Right lobe of liver (tissue), 6 donors: ENCODE data around the gene DDA1. TPM values are rescaled to one million over a fixed set of nuclear protein-coding genes. Genes with fewer than 3 reads are reported as not detected.
A peak's percentile ranks its signal among the peaks of the same experiment; 100 is the strongest.

ENCODE experiments used
- ATAC-seq, 4 donors: fragments of 200-7000 bp; cut with Tn5 transposase; one replicate each; pipeline ENCODE4 v1.9.1; 2020; ENCODE audit warnings: mild to moderate bottlenecking in 4 of 4, moderate library complexity in 4 of 4
- DNase-seq, 3 donors: peaks; one replicate each; pipeline ENCODE4 v3.0.0-alpha.2; 2020
- H3K27ac ChIP-seq, 3 donors: fragments of 200-600 bp; one replicate each; pipeline ENCODE4 v1.8.0; 2022
- H3K27me3 ChIP-seq, 2 donors: fragments of 200-600 bp; one replicate each; pipeline ENCODE4 v1.8.0; 2022
- H3K36me3 ChIP-seq, 4 donors: fragments of 200-600 bp; sonication (generic) in 1 of 4; one replicate each; pipeline versions ENCODE4 v1.5.1 to v1.8.0; 2017 to 2022; ENCODE audit warnings: control low read depth in 1 of 4
- H3K4me1 ChIP-seq, 4 donors: fragments of 200-600 bp; sonication (generic) in 1 of 4; one replicate each; pipeline versions ENCODE4 v1.5.1 to v1.8.0; 2017 to 2022; ENCODE audit warnings: control low read depth in 1 of 4
- H3K4me3 ChIP-seq, 3 donors: fragments of 200-600 bp; one replicate each; pipeline ENCODE4 v1.8.0; 2022
- H3K9me3 ChIP-seq, 4 donors: fragments of 200-600 bp; sonication (generic) in 1 of 4; one replicate each; pipeline versions ENCODE4 v1.5.1 to v1.8.0; 2017 to 2022; ENCODE audit warnings: control low read depth in 1 of 4
- CTCF ChIP-seq, 4 donors: fragments of 200-600 bp in 3 of 4; fragments of 450-650 bp in 1 of 4; IDR thresholded peaks; one replicate each; pipeline versions ENCODE4 v1.5.1 to v1.8.0; 2016 to 2022; ENCODE audit warnings: antibody characterized with exemption in 4 of 4, mild to moderate bottlenecking in 2 of 4
- POLR2A ChIP-seq: fragments of 450-650 bp; IDR thresholded peaks from one replicate; pipeline ENCODE4 v1.6.1; 2017; ENCODE audit warnings: antibody characterized with exemption, mild to moderate bottlenecking
- WGBS: methylation state at CpG from one replicate; pipeline ENCODE4 v1.1.6; 2018; ENCODE audit warnings: low coverage, low lambda C conversion rate; ENCODE audit not compliant: insufficient coverage; ENCODE audit errors: missing lambda C conversion rate; 5-methylcytosine and 5-hydroxymethylcytosine counted together
- intact Hi-C, 2 donors: fragments of 100-400 bp; cut with DNase I; formaldehyde crosslinking; loops; one replicate each; pipeline versions ENCODE4 v1.11.2 to v1.14.1; 2022
- total RNA-seq, 6 experiments: library from RNA; depleted of rRNA in 2 of 6; stranded (reverse); fragments of >200 nt in 2 of 6; fragmentation: NEBNext Ultra II Directional in 3 of 6; extraction: Animal tissue kit (Norgen Biotek cat#: 25700) in 3 of 6; gene quantifications; one replicate each; pipeline versions ENCODE4 v1.1.0 to v1.2.4, GENCODE V29; 2016 to 2023
- donor health status: DM: no; HTN: yes; CAD: no.
- donor health status: DM: no; HTN: no; CAD: no.
- donor health status: DM: no; HTN: no; CAD: no.
- donor health status: DM: no; HTN: yes; CAD: no.
- donor health status: DM: no; HTN: yes; CAD: no.

The DDA1 gene
- total RNA-seq, 6 experiments from 2014 or later = 10.4 to 23.4 (median 14.1) TPM

- Histone ChIP-seq H3K4me3 (peak overlapping the region; percentile 63 to 73 (median 67)), H3K4me1 (peaks cover 0 to 24% (median 5%) of the 10 kb centered on the region in 4 donors), H3K27me3 (no peaks in the 10 kb centered on the region), H3K27ac (peak overlapping the region in 2 of 3 donors; percentile 31 to 78), H3K36me3 (no peaks in the 10 kb centered on the region), H3K9me3 (no peaks in the 10 kb centered on the region)
- intact Hi-C loops = no loop called here
- no CpG with 5 or more reads among the region's 50 CpGs for WGBS
- TF ChIP-seq POLR2A (no peak), CTCF (IDR thresholded peaks at IDR 0.05) (no peak)
- DNase-seq (no peak), ATAC-seq (no peak)
These were observed 28.5 kb downstream of the DDA1 start for GRCh38 chr19:17337675-17338432.

GRCh38 chr19:17338433-17339078 is 29.2 kb downstream of the DDA1 start:
- H3K4me1 ChIP-seq = peaks cover 0 to 24% (median 5%) of the 10 kb centered on the region in 4 donors
- TF ChIP-seq POLR2A (no peak), CTCF (IDR thresholded peaks at IDR 0.05) (no peak)
- DNase-seq = no peak
- intact Hi-C loops = no loop called here
- H3K36me3 ChIP-seq = no peaks in the 10 kb centered on the region
- no peaks in the 10 kb centered on the region for H3K9me3 ChIP-seq
- no peak for ATAC-seq
- H3K27ac ChIP-seq = no peak overlapping the region
- no peak overlapping the region for H3K4me3 ChIP-seq
- no peaks in the 10 kb centered on the region for H3K27me3 ChIP-seq
- WGBS = 100% methylated on average over 5 of the region's 30 CpGs

GRCh38 chr19:17339088-17339741 is 29.9 kb downstream of the DDA1 start:
- no peaks in the 10 kb centered on the region for H3K9me3 ChIP-seq
- H3K4me3 ChIP-seq = no peak overlapping the region
- H3K36me3 ChIP-seq = no peaks in the 10 kb centered on the region
- no peak for ATAC-seq
- DNase-seq = no peak
- no peak overlapping the region for H3K27ac ChIP-seq
- no peak for TF ChIP-seq CTCF (IDR thresholded peaks at IDR 0.05)
- no peak for TF ChIP-seq POLR2A
- peaks cover 0 to 19% (median 5%) of the 10 kb centered on the region in 4 donors for H3K4me1 ChIP-seq
- no peaks in the 10 kb centered on the region for H3K27me3 ChIP-seq
- 93% methylated on average over 8 of the region's 34 CpGs for WGBS
- intact Hi-C loops = no loop called here

GRCh38 chr19:17340302-17340870 is 31.0 kb downstream of the DDA1 start:
- ATAC-seq (peak; percentile 70 to 83 (median 73)), DNase-seq (peak; percentile 88 to 94 (median 91))
- intact Hi-C loops = loop anchor here in 1 of 2 donors (10.0 kb wide), 1 partner anchor 114 kb away; no protein-coding TSS in a partner anchor
- Histone ChIP-seq H3K27me3 (no peaks in the 10 kb centered on the region), H3K4me1 (peaks cover 0 to 14% (median 5%) of the 10 kb centered on the region in 4 donors), H3K27ac (peak overlapping the region in 1 of 3 donors; percentile 48), H3K36me3 (no peaks in the 10 kb centered on the region), H3K4me3 (peak overlapping the region in 1 of 3 donors; percentile 10), H3K9me3 (no peaks in the 10 kb centered on the region)
- WGBS = 65% methylated on average over 21 of the region's 21 CpGs
- no peak for TF ChIP-seq POLR2A
- no peak for TF ChIP-seq CTCF (IDR thresholded peaks at IDR 0.05)
